GM10266 (cell line): ENCODE measurements around the gene PLIN1.

Experiments used
- DNase-seq: peaks from one replicate; pipeline ENCODE4 v3.0.0; 2012; ENCODE audit errors: extremely low spot score
- TF ChIP-seq, protein P1 (sequence below): IDR thresholded peaks from 2 replicates; pipeline ENCODE4 v1.5.1; 2012; ENCODE audit warnings: mild to moderate bottlenecking, low read depth; ENCODE audit not compliant: control insufficient read depth, insufficient read depth; ENCODE audit errors: missing control alignments

PLIN1 gene

DNA sequence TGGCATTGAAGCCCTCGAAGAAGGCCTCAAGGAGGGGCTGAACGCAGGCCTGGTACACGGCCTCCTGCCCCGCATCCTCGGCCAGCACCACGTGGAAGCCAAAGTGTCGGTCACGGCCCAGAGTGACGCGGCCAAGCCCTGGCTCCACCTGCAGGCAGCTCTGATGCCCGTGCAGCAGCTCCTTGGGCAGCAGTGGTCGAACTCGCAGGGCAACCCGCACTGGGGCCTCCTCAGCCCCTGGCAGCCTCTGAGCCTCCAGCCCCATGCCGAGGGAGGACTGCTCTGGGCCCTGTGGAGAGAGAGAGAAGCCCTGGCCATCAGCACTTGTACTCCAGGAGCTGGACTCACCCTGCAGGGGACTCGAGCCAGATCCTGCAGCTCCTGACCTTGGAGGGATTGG lies 26.5 kb downstream of the PLIN1 start:
- no peak for DNase-seq
- TF ChIP-seq, protein P1, sequence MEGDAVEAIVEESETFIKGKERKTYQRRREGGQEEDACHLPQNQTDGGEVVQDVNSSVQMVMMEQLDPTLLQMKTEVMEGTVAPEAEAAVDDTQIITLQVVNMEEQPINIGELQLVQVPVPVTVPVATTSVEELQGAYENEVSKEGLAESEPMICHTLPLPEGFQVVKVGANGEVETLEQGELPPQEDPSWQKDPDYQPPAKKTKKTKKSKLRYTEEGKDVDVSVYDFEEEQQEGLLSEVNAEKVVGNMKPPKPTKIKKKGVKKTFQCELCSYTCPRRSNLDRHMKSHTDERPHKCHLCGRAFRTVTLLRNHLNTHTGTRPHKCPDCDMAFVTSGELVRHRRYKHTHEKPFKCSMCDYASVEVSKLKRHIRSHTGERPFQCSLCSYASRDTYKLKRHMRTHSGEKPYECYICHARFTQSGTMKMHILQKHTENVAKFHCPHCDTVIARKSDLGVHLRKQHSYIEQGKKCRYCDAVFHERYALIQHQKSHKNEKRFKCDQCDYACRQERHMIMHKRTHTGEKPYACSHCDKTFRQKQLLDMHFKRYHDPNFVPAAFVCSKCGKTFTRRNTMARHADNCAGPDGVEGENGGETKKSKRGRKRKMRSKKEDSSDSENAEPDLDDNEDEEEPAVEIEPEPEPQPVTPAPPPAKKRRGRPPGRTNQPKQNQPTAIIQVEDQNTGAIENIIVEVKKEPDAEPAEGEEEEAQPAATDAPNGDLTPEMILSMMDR = no peak

- TF ChIP-seq, protein P1 = no peak
- no peak for DNase-seq
Observed at GRCh38 chr15:89652131-89652530, 27.0 kb downstream of the PLIN1 start.

DNA sequence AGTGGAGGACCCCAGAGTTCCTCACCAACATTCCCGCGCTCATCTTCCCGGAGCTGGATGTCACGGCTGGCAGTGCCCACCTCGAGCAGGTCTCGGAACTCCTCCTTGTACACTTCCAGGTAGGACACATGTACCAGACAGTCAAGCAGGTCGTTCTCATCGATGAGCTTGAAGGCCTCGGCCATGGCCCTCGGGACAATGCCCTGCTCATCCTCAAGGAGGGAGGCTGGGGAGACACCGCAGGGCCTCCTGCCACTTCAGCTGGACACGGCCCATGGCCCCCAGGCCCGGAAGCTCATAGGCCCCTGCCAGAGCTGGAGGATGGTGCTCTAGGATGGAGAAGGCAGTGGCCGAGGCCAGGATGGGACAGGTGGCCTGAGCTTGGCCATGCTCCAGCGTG lies 29.5 kb downstream of the PLIN1 start:
- TF ChIP-seq, protein P1 = no peak

GRCh38 chr15:89649013-89649625 lies 30.0 kb downstream of the PLIN1 start:
- TF ChIP-seq, protein P1 = no peak
- DNase-seq = no peak

More for the DNA sequence above, 29.5 kb downstream of the PLIN1 start:
- no peak for DNase-seq

- no peak for DNase-seq
- TF ChIP-seq, protein P1 = no peak
Observed at GRCh38 chr15:89648106-89649012, 30.8 kb downstream of the PLIN1 start.

DNA sequence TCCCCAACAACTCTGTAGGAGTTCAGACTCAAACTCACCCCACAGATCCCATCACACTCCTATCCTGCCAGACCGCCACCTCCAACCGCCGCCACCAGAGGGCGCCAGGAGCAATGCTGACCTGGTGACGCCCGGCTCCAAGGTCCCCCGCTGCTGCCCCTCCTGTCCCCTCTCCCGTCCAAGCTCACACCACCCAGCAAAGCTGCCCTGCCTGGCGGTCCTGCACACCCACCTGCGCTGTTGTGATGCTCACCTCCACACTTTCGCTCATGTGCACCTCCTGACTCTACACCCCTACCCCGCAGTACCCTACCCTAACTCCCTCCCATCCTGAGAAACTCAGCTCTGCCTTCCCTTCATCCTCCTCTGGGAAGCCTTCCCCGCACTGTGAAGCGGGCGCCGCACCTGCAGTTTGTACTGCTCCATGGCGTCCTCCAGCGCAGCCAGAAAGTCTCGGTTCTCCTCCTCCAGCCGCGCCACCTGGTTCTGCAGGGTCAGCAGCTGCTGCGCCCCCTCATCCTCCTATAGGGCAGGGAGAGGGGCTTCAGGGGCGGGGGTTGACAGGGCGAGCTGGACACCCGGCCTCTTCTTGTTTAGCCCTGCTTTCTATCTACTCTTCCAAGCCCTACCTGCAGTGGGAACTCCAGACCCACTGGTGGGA lies 31.8 kb downstream of the PLIN1 start:
- peak; percentile 91 for DNase-seq

More for the DNA sequence above, 31.8 kb downstream of the PLIN1 start:
- TF ChIP-seq, protein P1 = peak; percentile 93
